HG02610 (cell line): Measurements from ENCODE around the gene TULP3.
A peak's percentile ranks its signal among the peaks of the same experiment; 100 is the strongest.

Source experiments
- ATAC-seq: cut with Tn5 transposase; IDR thresholded peaks from one replicate; pipeline ENCODE4 v1.9.1; 2021; ENCODE audit warnings: mild to moderate bottlenecking, moderate library complexity; ENCODE audit not compliant: unreplicated experiment

TULP3 gene

DNA sequence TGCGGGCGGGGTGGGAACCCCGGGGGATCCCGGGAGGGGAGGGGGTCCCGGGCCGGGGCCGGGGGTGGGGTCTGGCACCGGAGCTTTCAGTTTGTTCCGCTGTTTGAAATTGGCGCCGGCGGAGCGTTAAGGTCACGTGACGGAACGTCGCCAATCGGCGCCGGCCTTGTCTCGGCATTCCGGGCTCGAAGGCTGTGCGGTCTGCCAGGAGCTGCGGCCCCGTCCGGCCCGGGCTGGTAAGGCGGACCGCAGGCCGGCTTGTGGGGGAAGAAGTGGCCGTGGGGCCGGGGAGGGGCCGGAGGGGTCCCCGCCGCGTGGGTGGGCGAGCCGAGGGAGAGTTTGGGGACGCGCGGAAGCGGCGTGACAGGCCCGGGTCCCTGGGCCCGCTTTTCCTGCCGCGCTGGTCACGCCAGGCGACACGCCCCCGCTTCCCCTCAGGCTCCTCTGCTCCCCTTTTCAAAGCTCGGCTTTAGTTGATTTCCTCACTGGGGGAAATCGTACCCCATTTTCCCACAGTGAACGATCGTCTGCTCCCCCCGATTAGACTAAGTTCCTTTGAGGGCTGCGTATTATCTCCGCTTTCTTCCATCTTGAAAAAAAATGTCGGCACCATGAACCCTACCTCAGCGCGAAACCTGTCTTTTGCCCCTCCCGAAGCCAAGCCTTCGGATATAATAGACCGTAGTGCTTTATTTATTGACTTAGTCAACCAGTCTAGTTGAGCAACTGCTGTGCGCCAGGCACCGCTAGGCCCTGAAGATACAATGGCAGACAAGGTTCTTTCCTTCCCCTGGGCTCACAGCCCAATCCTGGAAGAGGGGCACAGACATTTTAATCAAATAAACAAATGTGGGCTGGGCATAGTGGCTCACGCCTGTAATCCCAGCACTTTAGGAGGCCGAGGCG, 13.4 kb upstream of the TULP3 start, which contains the start of the genes FOXM1 and RHNO1:
FOXM1 (minus strand) TSS at position 128 of the 906 bp plus-strand sequence. CDS start 2,696 bp downstream, outside the sequence.
RHNO1 (plus strand) TSS at position 177 of the 906 bp plus-strand sequence. CDS start 8,144 bp downstream, outside the sequence.
- peak; percentile 70 for ATAC-seq

DNA sequence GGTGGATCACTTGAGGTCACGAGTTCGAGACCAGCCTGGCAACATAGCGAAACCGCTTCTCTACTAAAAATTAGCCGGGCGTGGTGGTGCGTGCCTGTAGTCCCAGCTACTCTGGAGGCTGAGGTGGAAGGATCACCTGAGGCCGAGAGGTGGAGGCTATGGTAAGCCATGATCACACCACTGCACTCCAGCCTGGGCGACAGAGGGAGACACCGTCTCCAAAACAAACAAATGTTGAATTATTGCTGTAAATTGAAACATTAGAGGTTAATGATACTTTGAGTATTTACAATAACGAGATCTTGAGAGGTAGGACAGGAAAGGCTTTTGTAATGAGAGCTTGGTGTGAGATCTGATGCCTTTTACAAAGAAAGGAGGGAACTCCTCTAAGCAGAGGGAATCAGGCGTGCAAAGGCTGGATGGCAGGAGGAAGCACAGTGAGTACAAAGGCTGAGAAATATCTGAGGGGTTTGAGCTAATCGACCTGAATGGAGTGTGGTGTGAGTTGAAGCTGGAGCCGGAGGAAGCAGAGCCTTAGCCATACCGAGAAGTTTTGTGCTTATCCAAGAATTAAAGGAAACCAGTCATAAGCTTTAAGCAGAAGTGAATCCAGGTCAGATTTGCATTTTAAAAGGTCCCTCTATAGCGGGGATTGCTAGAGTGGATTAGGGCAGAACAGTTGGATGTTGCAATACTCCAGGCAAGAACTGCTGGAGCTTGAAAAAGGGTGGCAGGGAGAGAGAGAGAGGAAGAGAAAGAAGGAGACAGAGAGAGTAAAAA, 12.5 kb upstream of the TULP3 start:
- ATAC-seq, result no peak

DNA sequence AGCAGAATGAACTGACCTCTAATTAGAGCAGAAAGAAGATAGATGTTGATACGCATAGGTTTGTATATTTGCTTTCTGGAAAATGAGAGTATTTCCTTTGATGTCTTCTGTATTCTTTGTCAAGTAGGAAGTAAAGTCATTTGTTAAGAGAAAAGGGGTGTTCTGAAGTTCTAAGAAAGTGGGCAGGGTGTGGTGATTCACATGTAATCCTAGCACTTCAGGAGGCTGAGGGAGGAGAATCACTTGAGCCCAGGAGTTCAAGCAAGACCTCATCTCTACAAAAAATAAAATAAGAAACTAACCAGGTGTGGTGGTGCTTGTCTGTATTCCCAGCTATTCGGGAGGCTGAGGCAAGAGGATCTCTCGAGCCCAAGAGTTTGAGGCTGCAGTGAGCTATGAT, 10.8 kb upstream of the TULP3 start:
- no peak for ATAC-seq

DNA sequence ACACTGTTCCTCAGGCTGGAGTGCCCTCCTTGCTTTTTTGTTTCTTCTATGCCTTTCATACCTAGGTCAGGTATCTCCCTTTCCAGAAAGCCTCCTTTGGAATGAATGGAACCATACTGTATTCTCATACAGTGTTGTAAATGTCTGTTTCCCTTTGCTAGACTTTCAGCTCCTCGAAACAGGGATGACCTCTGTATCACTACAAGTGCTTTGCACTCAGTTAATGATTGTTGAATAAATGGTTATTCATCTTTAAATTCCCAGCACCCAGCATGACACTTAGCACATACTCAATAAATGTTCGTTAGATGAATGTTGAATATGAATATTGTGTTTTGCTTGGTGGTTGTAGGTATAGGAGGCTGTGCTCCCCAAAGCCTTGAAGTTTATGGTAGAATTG, 5.9 kb upstream of the TULP3 start:
- no peak for ATAC-seq

DNA sequence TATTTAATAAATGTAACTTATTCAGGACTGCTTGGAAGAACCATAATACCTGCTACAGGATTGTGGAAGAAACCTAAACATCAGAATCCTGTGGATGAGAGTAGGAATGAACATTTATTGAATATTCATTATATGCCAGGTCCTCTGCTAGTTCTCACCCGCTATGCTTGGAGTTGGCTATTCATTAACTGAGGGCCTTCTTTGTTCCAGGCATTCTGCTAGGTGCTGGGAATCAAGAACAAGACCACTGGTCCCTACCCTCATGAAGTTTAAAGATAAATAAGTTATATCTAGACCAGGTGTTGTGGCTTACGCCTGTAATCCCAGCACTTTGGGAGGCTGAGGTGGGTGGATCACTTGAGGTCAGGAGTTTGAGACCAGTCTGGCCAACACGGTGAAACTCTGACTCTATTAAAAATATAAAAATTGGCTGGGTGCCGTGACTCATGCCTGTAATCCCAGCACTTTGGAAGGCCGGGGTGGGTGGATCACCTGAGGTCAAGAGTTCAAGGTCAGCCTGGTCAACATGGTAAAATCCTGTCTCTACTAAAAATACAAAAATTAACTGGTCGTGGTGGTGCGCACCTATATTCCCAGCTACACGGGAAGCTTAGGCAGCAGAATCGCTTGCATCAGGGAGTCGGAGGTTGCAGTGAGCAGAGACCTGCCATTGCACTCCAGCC, 3.8 kb upstream of the TULP3 start:
- no peak for ATAC-seq

DNA sequence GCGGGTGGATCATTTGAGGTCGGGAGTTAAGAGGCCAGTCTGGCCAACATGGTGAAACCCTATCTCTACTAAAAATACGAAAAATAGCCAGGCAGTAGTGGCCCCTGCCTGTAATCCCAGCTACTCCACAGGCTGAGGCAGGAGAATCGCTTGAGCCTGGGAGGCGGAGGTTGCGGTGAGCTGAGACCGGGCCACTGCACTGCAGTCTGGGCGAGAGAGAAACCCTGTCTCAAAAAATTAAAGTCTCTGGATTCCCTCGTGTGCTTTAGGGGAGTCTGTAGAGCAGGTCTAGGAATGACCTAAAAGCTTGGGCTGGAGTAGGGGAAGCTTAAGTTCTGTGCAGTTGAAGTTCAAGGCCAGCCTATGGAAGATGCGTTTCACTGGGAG, 697 bp upstream of the TULP3 start:
- no peak for ATAC-seq

DNA sequence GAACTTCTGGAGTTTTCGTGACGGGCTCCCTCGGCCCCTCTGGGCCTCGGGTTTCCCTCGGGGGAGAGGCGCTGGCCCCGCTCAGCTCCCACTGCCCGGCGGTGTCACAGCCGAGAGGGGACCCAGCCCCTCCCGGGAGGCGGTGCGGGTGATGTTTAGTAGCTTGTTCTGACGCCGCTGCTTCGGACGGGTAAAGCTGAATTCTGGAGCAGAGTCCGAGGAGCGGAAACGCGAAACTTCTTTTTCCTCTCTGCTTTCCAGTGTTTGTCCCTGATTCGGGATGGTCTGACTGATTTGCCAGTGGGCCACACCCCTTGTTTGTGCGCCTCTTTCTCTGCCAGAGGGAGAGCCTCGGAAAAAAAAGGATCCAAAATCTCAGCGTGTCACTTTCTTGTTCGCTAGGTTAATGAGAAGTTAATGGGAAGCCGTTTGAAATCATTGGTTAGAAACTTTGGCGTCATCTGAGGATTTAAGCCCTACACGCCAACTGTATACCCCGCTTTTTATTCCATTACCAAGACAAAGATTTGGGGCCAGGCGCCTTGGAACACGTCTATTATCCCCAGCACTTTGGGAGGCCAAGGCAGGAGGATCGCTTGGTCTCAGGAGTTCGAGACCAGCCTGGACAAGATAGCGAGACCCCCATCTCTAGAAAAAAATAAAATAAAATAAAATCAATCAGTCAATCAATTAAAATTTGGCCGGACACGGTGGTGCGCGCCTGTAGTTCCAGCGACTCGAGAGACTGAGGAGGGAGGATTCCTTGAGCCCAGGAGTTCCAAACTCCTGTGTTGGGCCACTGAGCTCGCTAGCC, 756 bp downstream of the TULP3 start:
- ATAC-seq, result no peak

DNA sequence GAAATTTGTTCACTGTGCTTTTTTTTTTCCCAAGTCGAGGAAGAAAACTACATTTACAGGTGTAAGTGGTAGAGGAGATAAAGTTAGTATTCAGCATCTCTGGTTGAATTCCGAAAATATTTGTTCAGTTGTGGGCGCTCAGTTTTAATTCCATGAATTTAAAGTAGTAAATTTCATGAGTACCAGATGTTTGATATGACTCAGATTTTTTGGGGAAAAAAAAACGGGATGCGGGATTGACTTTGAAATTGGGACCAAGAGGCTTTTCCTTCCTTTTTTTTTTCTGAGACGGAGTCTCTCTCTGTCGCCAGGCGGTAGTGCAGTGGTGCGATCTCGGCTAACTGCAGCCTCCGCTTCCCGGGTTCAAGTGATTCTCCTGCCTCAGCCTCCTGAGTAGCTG, 1.6 kb downstream of the TULP3 start:
- no peak for ATAC-seq

DNA sequence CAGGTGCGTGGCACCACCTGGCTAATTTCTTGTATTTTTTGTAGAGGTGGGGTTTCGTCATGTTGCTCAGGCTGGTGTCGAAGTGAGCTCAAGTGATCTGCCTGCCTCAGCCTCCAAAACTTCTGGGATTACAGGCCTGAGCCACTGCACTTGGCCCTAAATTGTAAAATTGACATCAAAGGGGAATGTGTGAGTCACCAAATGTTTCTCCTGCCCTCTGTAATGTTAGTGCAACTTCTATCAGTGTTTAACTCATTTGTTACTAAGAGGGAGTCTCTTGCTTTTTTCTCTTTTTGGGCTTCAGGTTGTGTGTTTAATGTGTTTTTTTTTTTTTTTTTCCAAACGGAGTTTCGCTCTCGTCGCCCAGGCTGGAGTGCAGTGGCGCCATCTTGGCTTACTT, 2.3 kb downstream of the TULP3 start:
- no peak for ATAC-seq

DNA sequence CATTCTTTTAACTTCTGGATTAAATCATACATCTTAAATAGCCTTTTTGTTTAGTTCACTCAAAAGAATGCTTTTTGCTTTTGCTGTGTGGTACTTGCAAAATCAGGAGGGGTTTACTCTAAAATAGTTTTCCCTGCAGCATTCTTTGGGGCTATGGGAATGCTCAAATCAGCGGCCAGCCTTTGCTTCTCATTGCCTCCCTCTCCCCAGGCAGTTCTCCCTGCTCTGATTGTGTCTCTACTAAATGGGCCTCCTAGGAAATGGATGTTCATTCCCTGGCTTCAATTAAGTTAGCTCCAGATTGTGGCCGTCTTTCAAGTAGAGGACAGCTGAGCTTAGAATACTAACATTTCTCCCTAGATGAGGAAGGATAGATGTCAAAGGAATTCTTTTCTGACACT, 4.4 kb downstream of the TULP3 start:
- no peak for ATAC-seq

DNA sequence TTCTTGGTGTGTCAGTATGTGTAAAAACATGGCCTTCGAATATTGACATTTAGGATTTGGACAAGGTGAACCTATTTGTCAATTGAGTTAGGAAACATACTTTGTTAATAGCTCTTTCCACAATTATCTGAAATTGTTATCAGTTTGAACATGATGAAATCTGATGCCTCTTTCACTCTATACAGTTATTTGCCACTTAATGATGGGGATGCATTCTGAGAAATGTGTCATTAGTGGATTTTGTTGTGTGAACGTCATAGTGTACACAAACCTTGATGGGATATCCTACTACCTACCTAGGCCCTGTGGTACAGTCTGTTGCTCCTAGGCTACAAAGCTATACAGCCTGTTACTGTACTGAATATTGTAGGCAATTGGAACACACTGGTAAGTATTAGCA, 4.8 kb downstream of the TULP3 start:
- ATAC-seq, result no peak

DNA sequence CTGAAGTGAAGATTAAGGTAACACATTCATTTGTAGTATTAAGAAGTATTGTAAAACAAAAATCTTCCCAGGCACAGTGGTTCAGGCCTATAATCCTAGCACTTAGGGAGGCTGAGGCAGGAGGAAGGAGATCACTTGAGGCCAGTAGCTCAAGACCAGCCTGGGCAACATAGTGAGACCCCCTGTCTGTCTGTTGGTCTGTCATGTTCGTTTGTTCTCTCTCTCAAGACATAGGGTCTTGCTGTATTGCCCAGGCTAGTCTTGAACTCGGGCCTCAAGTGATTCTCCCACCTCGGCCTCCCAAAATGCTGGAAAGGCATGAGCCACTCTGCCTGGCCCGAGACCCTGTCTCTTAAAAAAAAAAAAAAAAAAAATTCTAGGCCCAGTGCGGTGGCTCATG, 6.7 kb downstream of the TULP3 start:
- ATAC-seq, result no peak

DNA sequence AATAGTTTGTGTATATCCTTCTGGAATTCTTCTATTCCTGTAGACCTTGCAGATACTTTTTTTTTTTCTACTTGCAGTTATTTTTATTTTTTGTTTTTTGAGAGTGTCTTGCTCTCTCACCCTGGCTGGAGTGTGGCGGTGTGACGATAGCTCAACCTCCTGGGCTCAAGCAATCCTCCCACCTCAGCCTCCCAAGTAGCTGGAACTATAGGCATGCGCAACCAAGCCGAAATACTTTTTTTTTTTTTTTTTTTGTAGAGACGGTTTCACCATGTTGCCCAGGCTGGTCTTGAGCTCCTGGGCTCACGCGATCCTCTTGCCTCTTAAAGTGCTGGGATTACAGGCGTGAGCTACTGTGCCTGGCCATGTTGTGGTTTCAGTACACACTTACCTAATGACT, 10.0 kb downstream of the TULP3 start:
- ATAC-seq, result no peak

DNA sequence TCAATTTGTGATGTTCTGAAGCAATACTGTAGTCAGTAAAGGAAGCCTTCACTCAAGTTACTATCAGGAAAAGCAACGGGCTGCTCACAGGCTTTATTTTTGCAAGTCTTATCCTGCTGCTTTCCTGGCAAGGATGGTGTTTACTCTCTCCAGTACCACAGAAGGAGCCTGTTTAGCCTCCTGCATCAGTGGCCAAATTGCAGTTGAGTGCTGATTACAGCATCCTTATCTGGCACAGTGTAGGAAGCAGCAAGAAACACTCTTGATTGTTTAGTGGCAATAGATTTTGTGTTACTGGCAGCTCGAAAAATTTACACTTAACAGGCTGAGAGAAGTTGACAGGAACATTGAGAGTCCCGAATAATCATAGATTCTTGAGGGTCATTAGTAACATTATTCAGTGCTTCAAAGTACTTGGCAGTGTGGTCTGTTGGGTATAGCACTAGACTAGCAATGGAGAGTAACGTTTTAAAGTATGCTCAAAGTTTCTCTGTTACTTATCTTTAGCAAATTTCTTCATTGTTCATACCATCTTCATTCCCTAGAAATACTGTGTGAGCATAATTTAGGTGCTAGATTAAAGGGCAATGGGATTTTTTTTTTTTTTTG, 11.7 kb downstream of the TULP3 start:
- ATAC-seq, result no peak

DNA sequence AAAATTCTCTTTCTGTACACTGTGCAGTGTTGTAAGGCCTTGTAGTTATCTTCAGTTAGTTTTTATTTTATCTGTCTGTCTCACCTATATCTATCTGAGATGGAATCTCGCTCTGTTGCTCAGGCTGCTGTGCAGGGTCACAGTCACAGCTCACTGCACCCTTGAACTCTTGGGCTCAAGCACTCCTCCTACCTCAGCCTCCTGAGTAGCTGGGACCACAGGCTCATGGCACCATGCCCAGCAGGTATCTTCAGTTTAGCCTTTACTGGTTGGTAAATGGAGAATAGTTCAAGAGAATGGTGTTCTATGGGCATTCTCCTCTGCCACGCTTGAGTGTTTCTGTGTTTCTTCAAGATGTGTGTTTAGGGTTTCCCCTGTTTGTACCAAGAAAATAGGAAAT, 13.6 kb downstream of the TULP3 start:
- ATAC-seq, result no peak

DNA sequence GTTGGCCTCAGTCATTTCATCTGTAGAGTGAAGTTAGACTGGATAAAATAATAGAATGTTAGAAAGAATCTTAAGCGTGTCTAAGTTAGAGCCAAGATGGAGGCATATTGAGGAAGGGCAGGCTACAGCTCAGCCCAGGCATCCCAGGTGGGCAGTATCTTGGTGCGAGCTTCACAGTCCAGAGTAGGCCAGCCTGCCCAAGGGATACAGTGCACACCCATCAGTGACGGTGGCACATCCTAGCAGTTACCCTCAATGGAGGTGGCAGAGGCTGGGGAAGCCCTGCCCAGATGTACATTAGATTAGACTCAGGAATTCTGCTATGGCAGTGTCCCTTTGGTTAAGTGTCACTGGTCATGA, 21.5 kb downstream of the TULP3 start:
- ATAC-seq, result no peak

DNA sequence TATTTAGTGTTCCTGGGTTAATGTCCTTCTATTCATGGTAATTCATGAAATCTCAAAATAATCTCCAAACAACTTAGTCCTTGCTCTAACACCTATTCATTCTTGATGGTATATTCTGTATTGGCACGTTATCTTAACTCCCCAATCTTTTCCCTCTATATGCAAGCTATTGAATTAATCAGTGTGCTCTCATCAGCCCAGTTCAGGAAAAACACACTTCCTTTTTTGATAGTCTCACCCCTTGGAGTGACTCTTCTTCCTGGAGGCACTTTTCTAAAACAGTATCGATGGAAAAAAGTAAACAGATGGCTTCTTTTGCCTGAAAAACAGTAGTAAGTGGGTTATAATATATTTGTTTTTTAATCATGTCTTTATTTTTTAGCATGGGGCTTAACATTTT, 28.6 kb downstream of the TULP3 start:
- ATAC-seq, result no peak

DNA sequence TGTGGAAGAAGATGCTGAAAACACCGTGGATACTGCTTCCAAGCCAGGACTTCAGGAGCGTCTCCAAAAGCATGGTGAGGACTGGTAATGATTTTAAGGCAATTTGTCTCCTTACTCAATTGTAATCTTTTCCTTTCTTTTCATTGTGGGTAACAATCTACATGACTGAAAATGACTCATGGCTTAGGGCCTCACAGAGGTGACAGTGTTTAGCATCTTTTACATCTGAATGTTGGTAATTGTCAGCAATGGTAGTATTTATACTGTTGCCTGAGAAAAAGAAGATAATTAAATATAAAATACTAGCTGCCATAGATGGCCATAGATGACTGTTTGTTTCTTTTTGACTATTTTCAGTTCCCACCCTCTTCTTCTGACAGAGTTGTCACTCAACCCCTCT, 31.6 kb downstream of the TULP3 start:
- no peak for ATAC-seq

DNA sequence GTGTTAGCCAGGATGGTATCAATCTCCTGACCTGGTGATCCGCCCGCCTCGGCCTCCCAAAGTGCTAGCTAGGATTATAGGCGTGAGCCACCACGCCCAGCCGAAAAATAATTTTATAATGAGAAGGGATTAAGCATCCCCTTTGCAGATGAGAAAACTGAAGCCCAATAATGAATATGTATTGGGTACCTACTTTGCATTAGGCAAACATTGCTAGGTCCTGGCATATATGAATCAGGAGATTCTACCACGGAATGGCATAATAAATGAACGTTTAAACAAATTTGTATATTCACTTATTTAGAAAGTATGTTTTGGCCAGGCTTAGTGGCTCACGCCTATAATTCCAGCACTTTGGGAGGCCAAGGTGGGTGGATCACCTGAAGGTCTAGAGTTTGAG, 32.4 kb downstream of the TULP3 start:
- ATAC-seq, result no peak

DNA sequence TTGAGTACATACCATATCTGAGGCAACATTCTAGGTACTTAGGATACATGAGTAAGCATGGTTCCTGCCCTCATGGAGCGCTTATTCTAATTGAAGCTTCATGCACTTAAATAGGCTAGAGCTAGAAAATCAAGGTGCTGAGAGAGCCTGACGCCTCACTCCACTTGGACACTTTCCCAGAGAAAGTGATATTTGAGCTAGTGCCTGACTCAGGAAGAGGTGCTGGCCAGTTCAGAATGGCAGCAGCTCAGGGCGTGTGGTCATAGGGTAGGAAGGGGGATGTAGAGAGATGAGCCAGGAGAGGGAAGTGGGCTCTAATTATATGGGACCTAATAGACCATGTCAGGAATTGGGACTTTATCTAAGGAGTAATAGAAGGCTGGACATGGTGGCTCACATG, 33.3 kb downstream of the TULP3 start:
- ATAC-seq, result no peak
